Heart right ventricle (tissue), 16 donors: Measurements from ENCODE around the gene KCNH4. TPM values are rescaled to one million over a fixed set of nuclear protein-coding genes. Genes with fewer than 3 reads are reported as not detected.
"Not testable (repeated sequence)": the region's sequence is repeated elsewhere in the genome, so short reads cannot be mapped to it uniquely, and the experiment has no call there.

Source experiments
- ATAC-seq, 8 donors: fragments of 200-7000 bp; cut with Tn5 transposase; one replicate each; pipeline ENCODE4 v1.9.1; 2020; ENCODE audit warnings: mild to moderate bottlenecking in 8 of 8, moderate library complexity in 8 of 8, moderate number of reproducible peaks in 1 of 8
- DNase-seq, 2 donors: peaks; one replicate each; pipeline ENCODE4 v3.0.0-alpha.2; 2020
- H3K27ac ChIP-seq, 10 donors: fragments of 200-600 bp; sonication (generic) in 2 of 10; one replicate each; pipeline versions ENCODE4 v1.5.0 to v1.8.0; 2020 to 2022; ENCODE audit warnings: mild to moderate bottlenecking in 3 of 10
- H3K27me3 ChIP-seq, 7 donors: fragments of 200-600 bp; one replicate each; pipeline ENCODE4 v1.8.0; 2021 to 2022; ENCODE audit warnings: mild to moderate bottlenecking in 2 of 7
- H3K36me3 ChIP-seq, 9 donors: fragments of 200-600 bp; sonication (generic) in 1 of 9; one replicate each; pipeline versions ENCODE4 v1.5.0 to v1.8.0; 2020 to 2022; ENCODE audit warnings: mild to moderate bottlenecking in 2 of 9
- H3K4me1 ChIP-seq, 9 donors: fragments of 200-600 bp; sonication (generic) in 1 of 9; one replicate each; pipeline versions ENCODE4 v1.5.0 to v1.8.0; 2020 to 2022; ENCODE audit warnings: mild to moderate bottlenecking in 4 of 9
- H3K4me3 ChIP-seq, 10 donors: fragments of 200-600 bp; sonication (generic) in 2 of 10; one replicate each; pipeline versions ENCODE4 v1.5.0 to v1.8.0; 2020 to 2022; ENCODE audit warnings: mild to moderate bottlenecking in 7 of 10, moderate library complexity in 2 of 10
- H3K9me3 ChIP-seq, 11 donors: fragments of 200-600 bp in 10 of 11; sonication (generic) in 2 of 11; one replicate each; pipeline versions ENCODE4 v1.5.0 to v1.8.0; 2013 to 2022; ENCODE audit warnings: mild to moderate bottlenecking in 2 of 11, control low read depth in 1 of 11, moderate library complexity in 1 of 11
- CTCF ChIP-seq, 9 donors: fragments of 200-600 bp; sonication (generic) in 2 of 9; IDR thresholded peaks; one replicate each; pipeline versions ENCODE4 v1.5.0 to v1.8.0; 2021 to 2022; ENCODE audit warnings: antibody characterized with exemption in 9 of 9, mild to moderate bottlenecking in 5 of 9, moderate library complexity in 1 of 9
- WGBS, 2 donors: extraction: QIAGEN DNeasy Blood & Tissue Kit; methylation state at CpG; one replicate each; pipeline ENCODE4 v1.1.7; 2013; ENCODE audit warnings: inconsistent platforms in 1 of 2; 5-methylcytosine and 5-hydroxymethylcytosine counted together
- intact Hi-C, 10 donors: fragments of 100-400 bp; cut with DNase I; formaldehyde crosslinking; loops; one replicate each; pipeline versions ENCODE4 v1.11.1 to v1.14.2; 2022
- polyA plus RNA-seq, 2 donors: library from polyadenylated mRNA; stranded (reverse); fragments of 200-250 nt; gene quantifications; one replicate each; pipeline ENCODE4 v1.2.3, GENCODE V29; 2013
- total RNA-seq, 10 donors: library from RNA; stranded (reverse); fragmentation: NEBNext Ultra II Directional in 3 of 10; extraction: Animal tissue kit (Norgen Biotek cat#: 25700) in 3 of 10; gene quantifications; one replicate each; pipeline versions ENCODE4 v1.2.1 to v1.2.4, GENCODE V29; 2021 to 2023
- donor health status: Arrhythmogenic right ventricular cardiomyopathy.
- donor health status: ischemic (EF 13 %, LVEDD 7.1; RV severe dilation, severe dysfunction).
- donor health status: healthy with polysubstance abuse.
- donor health status: DM: no; HTN: yes; CAD: no.
- donor health status: DM: no; HTN: no; CAD: no.
- donor health status: ischemic (EF 25% LVEDD 6.9; RV normal size, moderate dysfunction).
- donor health status: ischemic (EF 25% LVEDD 5.7; RV mildly dilated, moderate dysfunction).
- donor health status: healthy.
- donor health status: DM: yes; HTN: yes; CAD: no.
- donor health status: Ischemic cardiomyopathy.
- donor health status: ischemic (EF 35%, LVEDD 5.7; RV mildly dilated, moderate dysfunction).
- donor health status: nonischemic (EF 11% LVEDD 7.7; RV severe dilation, severe dysfunction).
- donor health status: DM: yes; HTN: yes; CAD: no.
- donor health status: PGD.
- donor health status: ischemic (EF 29% LVEDD 5.4; RV normal size, mild dysfunction).
- donor health status: nonischemic (EF 23%, LVEDD 6.1; RV moderate dilation, normal function).

Gene KCNH4
- total and polyA plus RNA-seq, 12 donors, result 0.06 to 0.29 (median 0.13) TPM; not detected in 4

DNA sequence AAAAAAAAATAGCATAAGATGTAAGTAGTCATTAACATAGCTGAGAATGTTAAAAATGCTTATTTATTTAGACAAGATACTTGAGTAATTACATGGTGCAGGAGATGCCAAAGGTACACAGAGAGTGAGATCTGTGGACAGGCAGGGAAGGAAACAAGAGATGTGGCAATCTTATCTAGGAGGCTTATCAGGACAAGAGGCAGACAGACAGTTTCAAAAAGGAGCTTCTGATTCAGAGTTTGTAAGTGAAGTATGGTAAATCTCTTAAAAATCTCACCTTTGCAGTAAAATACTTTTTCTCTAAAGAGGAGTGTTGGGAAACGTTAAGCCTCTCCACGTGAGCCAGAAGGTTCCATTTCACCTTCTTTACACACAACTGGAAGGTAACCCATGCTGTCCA, 33.2 kb upstream of the KCNH4 start:
- intact Hi-C loops, result loop anchor here in 2 of 10 donors (10.0 kb wide), 2 partner anchors 311 to 741 kb away; no protein-coding TSS in a partner anchor
- Histone ChIP-seq H3K9me3 (no peaks in the 10 kb centered on the region), H3K4me3 (no peak overlapping the region), H3K27me3 (no peaks in the 10 kb centered on the region), H3K4me1 (peaks cover 0 to 9% (median 0%) of the 10 kb centered on the region in 9 donors), H3K27ac (no peak overlapping the region), H3K36me3 (peaks cover 0 to 100% (median 64%) of the 10 kb centered on the region in 9 donors)
- ATAC-seq (no peak), DNase-seq (no peak)
- 76 to 92% methylated on average over 2 of the region's 2 CpGs for WGBS, 2 donors
- TF ChIP-seq CTCF (IDR thresholded peaks at IDR 0.05), result no peak

DNA sequence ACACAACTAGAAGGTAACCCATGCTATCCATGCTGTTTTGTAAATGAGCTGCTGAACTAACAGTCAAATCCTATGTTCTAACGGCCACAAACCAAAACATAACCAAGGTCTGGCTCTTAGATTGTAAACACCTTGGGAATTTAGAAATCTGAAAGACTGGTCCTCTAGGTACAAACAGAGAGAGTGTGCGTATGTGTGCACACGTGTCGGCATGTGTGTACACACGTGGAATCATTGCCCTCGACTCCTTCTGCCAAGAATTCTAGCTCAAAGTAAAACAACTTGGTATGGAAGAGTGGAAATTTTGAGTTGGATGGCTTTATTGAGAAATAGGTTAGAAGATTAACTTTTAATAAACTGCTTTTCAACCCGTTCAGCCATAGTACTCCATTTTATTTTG, 31.4 kb upstream of the KCNH4 start:
- no peak overlapping the region for H3K4me3 ChIP-seq
- DNase-seq (no peak), ATAC-seq (peak in 6 of 8 donors; percentile 8 to 50 (median 35))
- no peak for TF ChIP-seq CTCF (IDR thresholded peaks at IDR 0.05)
- peak overlapping the region in 9 of 10 donors; percentile 3 to 54 (median 40) for H3K27ac ChIP-seq
- intact Hi-C loops, result loop anchor here in 2 of 10 donors (10.0 kb wide), 2 partner anchors 312 to 742 kb away; no protein-coding TSS in a partner anchor
- H3K27me3 ChIP-seq, result no peaks in the 10 kb centered on the region
- 75 to 80% methylated on average over 7 of the region's 7 CpGs for WGBS, 2 donors
- peaks cover 0 to 100% (median 68%) of the 10 kb centered on the region in 9 donors for H3K36me3 ChIP-seq
- peaks cover 0 to 9% (median 0%) of the 10 kb centered on the region in 9 donors for H3K4me1 ChIP-seq
- H3K9me3 ChIP-seq, result no peaks in the 10 kb centered on the region

DNA sequence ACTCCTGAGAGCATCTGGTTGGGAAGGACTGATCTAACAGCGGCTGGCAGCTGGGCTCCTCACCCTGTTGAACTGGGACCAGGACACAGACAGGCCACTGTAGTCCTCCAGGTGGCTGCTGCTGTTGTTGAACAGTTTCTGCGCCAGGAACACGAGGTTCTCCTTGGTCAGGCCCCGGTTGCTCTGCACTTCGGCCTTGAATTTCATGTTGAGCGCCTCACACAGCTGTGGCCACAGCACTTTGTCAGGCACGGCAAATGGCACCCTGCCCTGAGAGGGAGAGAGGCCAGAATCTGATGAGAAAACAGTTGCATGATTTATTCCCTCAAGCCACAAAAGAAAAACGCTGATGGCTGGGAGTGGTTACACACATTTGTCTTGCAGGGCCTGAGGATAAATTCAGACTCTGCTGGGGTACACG, 31.0 kb upstream of the KCNH4 start:
- WGBS, 2 donors, result 75 to 78% methylated on average over 7 to 9 of the region's 9 CpGs
- intact Hi-C loops, result loop anchor here in 2 of 10 donors (10.0 kb wide), 2 partner anchors 313 to 743 kb away; no protein-coding TSS in a partner anchor

DNA sequence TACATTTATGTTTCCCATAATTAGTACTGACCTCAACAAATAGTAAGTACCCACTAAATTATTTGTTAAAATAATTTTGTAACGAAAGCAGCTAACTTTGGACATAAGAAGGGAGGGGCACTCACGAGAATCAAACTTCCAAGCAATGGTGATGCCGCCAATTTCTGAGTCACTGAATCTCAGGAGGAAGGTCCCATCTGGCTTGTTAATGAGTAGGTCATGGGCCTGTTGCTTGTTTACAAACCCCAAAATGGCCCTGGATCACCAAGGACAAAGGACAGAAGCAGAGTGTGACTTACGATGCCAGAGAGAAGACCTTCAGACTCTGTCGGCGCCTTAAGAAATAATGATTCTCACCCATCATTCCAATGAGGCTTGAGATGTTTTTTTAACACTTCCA, 29.1 kb upstream of the KCNH4 start:
- Histone ChIP-seq H3K36me3 (peaks cover 0 to 100% (median 58%) of the 10 kb centered on the region in 9 donors), H3K4me3 (no peak overlapping the region), H3K9me3 (no peaks in the 10 kb centered on the region), H3K4me1 (peaks cover 0 to 9% (median 0%) of the 10 kb centered on the region in 9 donors), H3K27me3 (no peaks in the 10 kb centered on the region), H3K27ac (peak overlapping the region in 1 of 10 donors; percentile 4)
- ATAC-seq, result no peak
- no peak for TF ChIP-seq CTCF (IDR thresholded peaks at IDR 0.05)
- DNase-seq, result no peak
- intact Hi-C loops, result loop anchor here in 2 of 10 donors (10.0 kb wide), 2 partner anchors 315 to 745 kb away; no protein-coding TSS in a partner anchor
- 88 to 95% methylated on average over 6 of the region's 6 CpGs for WGBS, 2 donors

More for the DNA sequence above, 31.0 kb upstream of the KCNH4 start:
- DNase-seq (peak; percentile 69 to 70), ATAC-seq (peak; percentile 77 to 94 (median 92))
- not testable (repeated sequence) for H3K27me3 ChIP-seq, H3K4me1 ChIP-seq, H3K9me3 ChIP-seq, H3K4me3 ChIP-seq
- peaks cover 0 to 100% (median 68%) of the 10 kb centered on the region in 9 donors for H3K36me3 ChIP-seq
- H3K27ac ChIP-seq, result peak overlapping the region in 9 of 10 donors; percentile 3 to 54 (median 40)

DNA sequence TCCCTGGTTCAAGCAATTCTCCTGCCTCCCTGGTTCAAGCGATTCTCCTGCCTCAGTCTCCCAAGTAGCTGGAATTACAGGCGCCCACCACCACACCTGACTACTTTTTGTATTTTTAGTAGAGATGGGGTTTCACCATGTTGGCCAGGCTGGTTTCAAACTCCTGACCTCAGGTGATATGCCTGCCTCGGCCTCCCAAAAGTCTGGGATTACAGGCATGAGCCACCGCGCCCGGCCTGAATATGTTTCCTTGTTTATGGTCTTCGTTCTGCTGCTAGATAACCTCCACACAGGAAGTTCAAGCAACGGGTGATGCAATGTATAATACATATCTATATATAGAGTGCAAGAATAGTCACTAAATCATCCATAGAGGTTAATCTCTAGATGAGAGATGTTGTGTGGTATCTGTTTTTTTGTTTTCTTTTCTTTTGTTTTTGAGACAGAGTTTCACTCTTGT, 25.2 kb upstream of the KCNH4 start:
- not testable (repeated sequence) for H3K4me1 ChIP-seq, H3K4me3 ChIP-seq, H3K9me3 ChIP-seq, ATAC-seq, DNase-seq, H3K27me3 ChIP-seq, H3K27ac ChIP-seq
- WGBS, 2 donors, result 80% methylated on average over 8 of the region's 8 CpGs
- peaks cover 0 to 100% (median 58%) of the 10 kb centered on the region in 9 donors for H3K36me3 ChIP-seq
- intact Hi-C loops, result loop anchor here in 1 of 10 donors (2.0 kb wide), 1 partner anchor 21 kb away; the partner anchor contains the start of gene HCRT
